LoVo (cell line): ENCODE results near the gene NUP210L.
A peak's percentile ranks its signal among the peaks of the same experiment; 100 is the strongest.
"Not testable (repeated sequence)": the region's sequence is repeated elsewhere in the genome, so short reads cannot be mapped to it uniquely, and the experiment has no call there.

Experiments used
- DNase-seq: peaks from one replicate; pipeline ENCODE4 v3.0.0-alpha.2; 2016; ENCODE audit warnings: low spot score

Gene NUP210L

DNA sequence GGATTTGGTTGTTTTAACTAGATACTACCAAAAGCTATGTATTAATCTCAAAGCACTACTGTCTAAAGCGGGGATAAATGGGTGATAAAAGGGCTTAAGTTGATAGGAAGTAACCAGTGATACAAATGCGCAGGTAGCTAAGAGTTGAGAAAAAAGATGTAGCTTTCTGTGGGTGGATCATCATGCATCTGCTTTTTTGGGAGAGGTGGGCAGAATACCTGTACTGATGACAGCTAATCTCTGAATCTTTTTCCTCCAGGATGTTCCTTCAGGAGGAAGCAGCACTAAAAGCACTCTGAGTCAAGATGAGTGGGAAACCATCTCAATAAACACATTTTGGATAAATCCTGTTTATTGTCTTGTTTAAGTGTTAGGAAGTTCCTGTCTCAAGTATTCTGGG is 163.1 kb downstream of the NUP210L start:
- no peak for DNase-seq

DNA sequence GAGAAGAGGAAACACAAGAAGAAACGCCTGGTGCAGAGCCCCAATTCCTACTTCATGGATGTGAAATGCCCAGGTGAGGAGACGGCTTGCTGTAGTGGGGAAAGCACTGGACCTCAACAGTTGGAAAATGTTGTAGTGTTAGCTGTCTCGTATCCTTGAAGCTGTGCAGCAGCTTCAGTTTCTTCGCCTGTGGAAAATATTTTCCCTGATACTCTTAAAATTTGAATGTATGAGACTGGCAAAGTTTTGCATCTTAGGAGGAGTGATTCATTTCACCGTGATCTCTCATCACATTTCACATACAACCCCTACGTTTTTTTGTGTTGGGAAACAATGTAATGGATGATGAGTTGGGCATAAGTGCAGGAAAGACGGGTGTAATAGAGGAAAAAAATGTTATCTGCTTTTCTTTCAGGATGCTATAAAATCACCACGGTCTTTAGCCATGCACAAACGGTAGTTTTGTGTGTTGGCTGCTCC is 163.7 kb downstream of the NUP210L start:
- no peak for DNase-seq

DNA sequence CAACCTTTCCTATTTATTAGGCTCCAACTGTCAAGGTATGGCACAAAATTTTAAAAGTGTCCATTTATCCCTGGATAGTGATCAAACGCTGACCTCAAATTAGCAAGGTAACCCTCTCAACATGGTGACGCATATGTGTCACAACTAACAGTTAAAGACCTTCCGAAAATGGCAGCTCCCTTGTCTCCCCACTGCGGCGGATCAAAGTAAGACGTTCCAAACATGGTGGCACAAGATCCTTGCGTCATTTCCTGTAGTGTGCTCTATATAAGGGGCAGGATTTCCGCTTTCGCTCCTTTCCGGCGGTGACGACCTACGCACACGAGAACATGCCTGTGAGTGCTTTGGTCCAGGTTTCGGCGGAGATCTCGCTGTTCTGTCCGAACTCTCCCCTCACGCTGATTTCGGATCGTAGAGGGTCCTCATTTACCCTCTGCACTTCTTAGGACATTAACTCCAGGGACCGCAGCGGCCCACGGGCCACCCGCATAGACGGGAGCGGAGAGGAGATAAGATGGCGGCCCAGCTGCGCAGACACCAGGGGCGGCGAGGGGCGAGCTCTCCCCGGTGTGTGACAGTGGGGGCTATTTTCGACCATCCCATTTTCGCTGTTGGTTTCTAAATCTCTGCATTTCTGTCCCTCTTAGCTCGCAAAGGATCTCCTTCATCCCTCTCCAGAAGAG is 164.3 kb downstream of the NUP210L start, which contains the start of gene RPS27:
Gene RPS27, plus strand, starts transcription at position 295 of the 683 bp plus-strand sequence. Its CDS starts 35 bp downstream, at position 330.
- DNase-seq, result peak; percentile 99

DNA sequence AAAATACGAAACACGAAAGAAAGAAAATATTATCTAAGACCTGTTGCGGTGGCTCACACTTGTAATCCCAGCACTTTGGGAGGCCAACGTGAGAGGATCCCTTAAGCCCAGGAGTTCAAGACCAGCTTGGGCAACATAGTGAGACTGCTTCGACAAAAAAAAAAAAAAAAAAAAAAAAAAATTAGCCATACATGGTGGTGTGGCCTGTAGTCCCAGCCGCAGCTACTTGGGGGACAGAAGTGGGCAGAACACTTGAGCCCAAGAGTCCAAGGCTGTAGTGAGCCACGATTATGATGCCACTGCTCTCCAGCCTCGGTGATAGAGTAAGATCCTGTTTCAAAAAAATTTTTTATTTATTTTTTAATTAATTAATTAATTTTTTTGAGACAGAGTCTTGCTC is 167.3 kb downstream of the NUP210L start:
- DNase-seq, result no peak

DNA sequence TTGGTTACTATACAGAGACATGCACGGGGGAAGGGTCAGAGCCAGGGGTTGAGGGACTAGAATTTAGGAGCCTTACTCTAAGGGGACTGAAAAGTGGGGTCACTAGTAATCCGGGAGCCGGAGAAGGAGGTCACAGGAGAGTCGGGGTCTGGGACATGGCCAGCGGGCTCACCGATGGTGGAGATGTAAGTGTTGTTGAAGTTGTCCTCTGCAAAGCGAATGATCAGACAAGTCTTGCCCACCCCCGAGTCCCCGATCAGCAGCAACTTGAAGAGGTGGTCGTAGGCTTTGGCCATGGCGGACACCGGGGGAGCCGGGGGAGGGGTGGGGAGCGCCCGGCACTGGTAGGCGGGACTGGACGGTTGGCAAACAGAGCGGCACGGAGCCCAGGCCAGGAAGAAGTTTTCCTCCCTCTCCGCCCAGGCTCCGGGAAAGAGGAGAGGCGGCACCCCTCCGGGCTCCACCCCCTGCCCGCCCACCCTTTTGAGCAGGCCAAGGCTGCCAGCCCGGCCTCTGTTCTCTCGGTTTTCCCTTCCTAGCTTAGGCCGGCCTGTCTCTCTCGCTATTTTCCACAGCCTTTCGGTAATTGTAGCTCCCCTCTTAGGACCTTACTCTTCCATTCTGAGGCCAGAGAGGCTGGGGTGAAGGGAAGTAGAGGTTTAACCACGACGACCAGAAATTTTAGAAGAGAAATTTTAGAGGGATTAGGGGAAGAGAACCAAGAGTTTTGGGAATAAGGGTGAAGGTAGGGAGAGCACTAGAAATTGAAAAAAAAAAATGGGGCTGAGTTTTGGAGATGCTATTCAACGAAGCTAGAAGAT is 168.7 kb downstream of the NUP210L start, which contains the start of gene RAB13:
Gene RAB13, minus strand, starts transcription at position 399 of the 821 bp plus-strand sequence. Its CDS starts 103 bp downstream, at position 296.
- DNase-seq, result peak; percentile 92

DNA sequence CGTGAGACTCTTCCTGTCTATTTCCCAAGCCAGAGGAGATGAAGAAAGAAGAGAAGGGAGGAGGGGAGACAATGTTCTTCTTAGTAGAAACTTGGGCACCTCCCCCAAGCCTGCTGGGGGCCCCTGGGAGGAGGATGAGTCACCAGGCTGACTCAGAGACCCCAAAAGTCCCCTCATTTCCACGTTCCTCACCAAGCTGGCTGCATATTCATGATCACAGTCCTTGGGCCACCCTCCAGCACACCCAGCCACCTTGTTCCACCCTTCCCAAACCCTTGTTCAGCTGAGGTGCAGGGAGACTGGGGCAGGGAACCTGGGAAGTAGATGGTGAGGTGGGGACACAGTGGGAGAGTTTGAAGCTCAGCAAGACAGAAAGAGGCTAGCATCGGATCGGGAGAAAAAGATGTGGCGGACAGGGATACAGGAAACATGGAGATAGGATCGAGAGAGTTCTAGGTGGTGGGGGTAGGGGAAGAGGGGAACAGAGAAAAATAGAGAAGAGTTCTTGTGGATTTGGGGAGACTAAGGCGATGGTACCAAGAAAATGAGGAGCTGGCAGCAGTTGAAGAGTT is 169.4 kb downstream of the NUP210L start:
- no peak for DNase-seq

DNA sequence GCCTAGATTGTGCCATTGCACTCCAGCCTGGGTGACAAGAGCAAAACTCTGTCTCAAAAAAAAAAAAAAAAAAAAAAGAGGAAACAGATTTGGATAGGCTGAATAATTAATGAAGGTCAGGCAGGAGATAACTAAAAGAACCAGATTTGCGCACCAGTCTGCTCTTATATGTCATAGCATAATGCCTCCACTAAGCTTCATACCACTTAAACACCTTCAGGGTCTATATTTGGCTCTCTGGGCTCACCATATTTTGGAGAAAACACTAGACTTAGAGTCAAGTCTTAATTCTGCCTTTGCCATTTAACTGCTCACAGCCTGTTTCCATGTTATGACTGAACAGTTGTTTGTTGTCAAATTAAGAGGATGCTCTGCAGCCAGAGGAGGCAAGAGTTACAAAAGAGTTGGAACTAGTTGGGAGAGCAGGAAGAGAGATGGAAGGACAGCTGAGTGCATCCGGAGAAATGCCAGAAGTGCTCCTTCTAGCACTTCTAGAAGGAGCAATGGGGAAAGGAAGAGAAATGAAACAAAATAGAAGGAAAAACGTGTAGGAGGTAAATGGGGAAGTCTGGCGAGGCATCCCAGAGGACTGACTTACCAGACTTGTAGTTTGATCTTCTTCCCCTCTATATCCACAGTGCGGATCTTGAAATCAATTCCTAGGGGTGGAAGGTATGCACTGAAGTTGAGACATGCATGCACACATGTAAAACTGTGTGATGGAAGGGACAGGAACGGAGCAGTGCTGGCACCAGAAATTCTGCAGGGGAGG is 170.6 kb downstream of the NUP210L start:
- no peak for DNase-seq

DNA sequence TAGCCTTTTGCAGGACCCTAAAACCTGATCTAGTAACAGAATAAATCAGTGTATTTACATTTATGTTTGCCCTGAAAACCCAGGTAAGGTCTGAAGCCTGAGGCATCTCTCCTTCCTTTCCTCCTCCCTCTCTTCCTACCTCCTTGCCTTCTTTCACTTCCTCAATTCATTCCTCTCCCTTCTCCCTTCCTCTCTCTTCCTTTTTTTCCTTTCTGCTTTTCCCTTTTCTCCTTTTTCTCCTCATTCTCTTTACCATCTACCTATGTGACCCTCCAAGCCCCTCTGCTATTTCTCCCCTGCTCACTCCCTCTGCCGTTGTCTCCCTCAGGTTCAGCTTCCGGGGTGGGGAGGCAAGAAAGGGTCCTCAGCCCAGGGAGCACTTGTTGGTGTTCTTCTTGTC is 173.1 kb downstream of the NUP210L start:
- DNase-seq, result not testable (repeated sequence)

DNA sequence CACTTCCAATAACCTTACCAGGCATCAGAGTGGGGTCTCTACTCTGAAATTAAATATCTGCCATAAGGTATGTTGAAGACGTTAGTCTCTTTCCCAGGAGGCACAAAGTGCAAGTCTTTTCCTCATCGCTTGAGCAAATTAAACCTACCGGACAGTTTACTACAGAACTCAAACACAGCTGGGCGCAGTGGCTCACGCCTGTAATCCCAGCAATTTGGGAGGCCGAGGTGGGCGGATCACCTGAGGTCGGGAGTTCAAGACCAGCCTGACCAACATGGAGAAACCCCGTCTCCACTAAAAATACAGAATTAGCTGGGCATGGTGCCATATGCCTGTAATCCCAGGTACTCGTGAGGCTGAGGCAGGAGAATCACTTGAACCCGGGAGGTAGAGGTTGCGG is 175.8 kb downstream of the NUP210L start:
- DNase-seq, result not testable (repeated sequence)

DNA sequence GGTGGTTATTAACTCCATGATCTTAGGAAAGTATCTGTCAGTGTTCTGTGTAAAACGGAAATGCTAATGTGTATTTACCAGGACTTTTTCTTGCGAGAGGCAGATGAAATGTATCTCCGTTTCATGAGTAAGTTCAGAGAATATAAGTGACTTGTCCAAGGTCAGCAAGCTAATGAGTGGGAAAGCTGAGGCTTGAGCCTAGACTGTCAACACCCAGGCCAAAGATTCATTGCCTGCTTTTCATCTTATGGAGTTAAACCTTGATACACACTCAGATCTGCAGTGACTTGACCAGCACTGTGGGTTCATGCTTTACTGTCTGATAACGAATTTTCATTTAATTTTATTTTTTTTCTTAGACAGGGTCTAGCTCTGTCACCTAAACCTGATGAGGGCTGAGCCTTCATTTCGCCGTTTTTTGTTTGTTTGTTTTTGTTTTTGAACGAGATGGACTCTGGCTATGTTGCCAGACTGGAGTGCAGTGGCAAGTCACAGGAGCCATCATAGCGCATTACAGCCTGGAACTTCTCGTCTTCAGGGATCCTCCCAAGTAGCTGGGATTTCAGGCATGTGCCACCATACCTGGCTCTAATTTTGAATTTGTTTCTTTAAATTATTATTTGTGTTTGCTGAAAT is 176.5 kb downstream of the NUP210L start:
- DNase-seq, result no peak

DNA sequence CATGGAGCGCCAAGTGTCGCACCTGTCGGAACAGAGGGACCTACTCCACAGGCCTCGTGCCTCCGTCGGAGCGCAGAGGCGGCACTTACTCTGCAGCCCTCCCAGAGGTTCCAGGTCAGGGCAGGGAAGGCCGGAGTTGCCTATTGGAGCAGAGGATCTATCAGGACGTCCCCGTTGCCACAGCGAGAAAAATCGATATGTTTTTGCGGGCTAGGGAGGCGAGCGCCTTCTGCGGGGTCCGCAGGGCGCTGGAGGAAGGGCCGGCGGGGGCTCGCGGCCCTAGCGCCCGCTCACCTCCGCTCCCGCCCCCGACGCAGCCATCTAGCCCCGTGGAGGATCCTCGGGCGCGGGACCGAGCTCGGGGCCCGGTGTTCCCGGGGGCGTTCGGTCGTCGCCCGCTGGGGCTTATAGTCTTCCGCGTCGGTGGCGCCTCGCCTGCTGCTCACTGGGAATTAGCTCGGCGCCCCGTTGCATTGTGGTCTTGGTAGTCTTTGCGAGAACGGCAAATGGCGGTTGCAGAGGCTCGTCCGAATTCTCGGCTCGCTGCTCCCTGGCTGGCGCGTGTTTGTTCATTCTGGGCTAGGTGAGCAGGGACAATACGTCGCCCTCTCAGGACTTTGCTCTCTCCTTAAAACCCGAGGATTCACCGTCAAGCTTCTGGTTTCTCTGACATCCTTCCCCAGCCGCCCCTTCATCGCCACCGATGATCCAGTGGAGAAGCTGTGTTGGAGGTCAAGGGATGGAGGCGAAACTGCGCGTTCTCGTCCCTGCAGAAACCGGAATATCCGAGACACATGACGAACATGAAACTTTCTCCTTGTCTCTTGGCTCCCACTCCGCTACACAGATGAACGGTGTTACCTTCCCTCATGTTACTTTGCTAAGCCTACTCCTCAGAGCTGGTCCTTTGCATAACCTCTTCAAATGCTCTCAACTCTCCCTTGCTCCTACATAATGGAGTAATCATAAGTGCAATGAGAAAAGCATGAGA is 177.3 kb downstream of the NUP210L start, which contains the start of gene JTB:
Gene JTB, minus strand, starts transcription at position 425 of the 991 bp plus-strand sequence. Its CDS starts 422 bp downstream, at position 3.
- DNase-seq, result peak; percentile 82

DNA sequence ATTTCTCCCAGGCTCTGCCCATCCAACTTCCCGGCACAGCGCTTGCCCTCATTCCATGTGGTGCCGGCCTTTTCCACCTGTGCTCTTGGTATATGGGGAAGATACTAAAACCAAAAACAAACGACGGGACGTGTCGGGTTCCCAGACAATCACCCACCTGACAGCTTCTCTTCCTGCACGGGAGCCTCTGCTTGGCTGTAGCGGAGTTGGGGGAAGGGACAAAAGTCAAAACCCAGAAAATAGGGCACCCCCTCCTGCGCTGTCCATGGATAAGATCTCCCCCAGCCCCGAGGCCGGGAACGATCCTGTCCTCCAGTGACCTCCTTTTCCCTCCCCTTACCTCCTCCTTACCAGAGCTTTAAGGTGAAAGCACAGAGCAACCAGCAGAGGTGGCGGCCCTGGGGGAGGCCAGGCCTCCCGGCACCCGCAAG is 178.0 kb downstream of the NUP210L start:
- no peak for DNase-seq

DNA sequence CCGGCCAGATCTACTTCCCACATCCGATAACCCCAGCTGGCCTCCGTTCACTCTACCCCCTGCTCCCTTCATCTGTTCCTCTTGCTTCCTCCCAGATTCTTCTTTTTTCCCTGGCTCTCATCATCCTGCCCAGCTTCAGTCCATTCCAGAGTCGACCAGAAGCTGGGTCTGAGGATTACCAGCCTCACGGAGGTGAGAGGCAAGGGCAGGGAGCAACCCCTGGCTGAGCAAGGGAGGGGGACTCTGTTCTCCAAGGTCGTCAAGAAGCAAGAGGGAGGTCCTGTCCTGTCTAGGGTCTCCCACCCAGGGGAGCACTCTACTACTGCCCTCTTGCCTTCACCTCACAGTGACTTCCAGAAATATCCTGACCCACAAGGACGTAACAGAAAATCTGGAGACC is 181.3 kb downstream of the NUP210L start:
- no peak for DNase-seq

DNA sequence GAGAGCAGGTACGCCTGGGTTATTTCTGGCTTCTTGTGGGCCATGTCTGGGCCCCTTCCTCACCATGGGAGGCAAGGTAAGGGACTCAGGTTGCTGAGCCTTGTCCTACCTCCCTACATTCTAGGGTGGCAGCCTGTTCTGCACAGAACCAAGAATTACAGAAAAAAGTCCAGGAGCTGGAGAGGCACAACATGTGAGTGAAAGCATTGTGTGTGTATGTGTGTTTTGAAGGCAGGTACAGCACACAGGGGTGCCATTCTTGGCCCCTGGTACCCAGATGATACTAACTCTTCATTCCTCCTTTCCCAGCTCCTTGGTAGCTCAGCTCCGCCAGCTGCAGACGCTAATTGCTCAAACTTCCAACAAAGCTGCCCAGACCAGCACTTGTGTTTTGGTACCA is 181.8 kb downstream of the NUP210L start:
- no peak for DNase-seq

DNA sequence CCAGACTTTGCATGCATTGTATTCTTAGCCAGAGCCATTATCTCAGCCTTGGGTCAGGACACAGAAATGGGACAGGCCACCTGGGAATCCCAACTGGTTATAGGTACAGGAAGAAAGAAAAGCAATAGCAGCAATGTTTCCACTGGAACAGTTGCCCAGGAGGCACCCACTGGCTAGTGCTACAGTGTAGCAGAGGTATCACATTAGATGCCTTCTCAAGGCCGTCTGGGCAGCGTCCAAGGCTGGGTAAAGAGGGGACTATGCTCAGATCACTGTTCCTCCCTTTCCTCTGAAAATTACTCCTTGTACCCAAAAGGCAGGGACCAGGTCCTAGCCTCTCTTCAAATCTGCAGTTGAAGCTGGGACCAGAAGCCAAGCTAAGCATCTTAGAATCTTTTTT is 184.5 kb downstream of the NUP210L start:
- DNase-seq, result no peak

DNA sequence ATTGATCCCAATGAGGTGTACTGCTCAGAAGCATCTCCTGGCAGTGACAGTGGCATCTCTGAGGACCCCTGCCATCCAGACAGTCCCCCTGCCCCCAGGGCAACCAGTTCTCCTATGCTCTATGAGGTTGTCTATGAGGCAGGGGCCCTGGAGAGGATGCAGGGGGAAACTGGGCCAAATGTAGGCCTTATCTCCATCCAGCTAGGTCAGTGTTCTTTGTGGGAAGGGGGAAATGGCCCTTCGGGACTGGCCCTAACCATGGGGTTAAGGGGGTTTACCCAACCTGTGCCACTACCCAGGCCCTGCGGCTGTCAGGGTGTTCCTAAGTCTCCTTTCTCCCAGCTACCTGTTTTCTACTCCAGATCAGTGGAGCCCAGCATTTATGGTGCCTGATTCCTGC is 185.9 kb downstream of the NUP210L start:
- DNase-seq, result no peak

DNA sequence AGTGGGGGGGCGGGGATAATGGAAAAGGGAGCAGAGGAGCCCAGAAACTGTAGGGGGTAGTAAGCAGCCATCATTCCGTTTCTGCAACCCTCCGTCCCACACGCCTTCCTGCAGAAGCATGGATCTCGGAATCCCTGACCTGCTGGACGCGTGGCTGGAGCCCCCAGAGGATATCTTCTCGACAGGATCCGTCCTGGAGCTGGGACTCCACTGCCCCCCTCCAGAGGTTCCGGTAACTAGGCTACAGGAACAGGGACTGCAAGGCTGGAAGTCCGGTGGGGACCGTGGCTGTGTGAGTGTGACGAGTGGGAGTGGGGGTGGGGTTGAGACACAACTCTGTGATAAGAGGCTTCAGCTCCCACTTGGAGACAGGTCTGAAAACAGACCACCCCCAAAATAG is 186.5 kb downstream of the NUP210L start:
- no peak for DNase-seq

DNA sequence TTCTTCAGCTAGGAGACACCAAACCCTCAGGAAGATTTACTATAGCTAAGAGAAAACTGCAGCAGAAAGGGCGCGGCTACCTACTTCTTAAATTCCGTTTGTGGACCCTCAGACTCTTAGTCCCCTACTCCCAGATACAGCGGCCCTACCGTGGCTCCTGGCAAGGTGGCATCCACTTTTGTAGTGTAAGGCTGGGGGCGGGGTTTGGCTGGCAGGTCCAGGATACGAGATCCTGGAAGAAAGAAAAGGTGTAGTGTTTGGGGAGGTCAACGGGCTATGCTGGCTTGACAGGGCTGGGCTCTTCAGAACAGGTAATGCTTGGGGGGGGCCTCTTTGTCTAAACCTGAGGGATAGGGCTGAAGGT is 186.9 kb downstream of the NUP210L start:
- no peak for DNase-seq

DNA sequence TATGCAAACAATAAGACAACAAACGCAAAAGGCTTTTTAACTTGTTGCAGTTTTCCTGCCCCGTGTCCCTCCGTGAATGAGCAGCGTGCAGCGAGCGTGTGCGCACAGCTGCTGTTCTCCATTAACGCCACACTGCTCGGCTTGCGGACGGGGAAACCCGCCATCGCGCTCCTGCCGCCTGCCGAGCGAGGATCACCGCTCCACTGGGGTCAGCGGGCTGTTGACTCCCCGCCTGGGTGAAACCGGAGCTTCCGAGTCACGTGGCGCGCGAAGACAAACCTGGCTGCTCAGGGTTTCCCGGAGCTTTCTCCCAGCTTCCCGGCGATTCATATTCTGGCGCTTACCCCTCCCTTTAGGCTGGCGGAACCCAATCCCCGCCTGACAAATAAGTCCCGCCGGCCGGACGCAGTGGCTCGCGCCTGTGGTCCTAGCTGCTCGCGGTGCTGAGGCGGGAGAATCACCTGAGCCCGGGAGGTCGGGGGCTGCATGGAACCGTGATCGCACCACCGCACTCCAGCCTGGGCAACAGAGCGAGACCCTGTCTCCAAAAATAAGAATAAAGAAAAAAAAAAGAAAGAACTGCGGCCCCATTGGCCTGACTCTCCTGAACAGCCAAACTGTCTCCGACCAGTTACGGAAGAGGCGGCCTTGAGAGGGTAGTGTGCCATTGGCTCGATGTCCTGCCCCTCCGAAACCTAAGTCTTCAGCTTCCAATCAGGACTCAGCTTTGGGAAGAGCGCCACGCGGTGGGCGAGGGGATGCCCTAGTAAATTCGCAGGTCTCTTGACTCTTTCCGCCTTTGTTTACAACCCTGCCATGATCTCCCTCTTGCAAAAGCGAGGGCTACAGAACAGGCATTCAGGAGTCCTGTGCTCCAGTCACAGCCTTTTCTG is 187.5 kb downstream of the NUP210L start, which contains the start of gene CREB3L4:
Gene CREB3L4, plus strand, starts transcription at position 796 of the 893 bp plus-strand sequence. CDS start 624 bp downstream, outside the sequence.
- peak; percentile 95 for DNase-seq
